ENCODE data around the gene ADAMTSL4. TPM values are rescaled to one million over a fixed set of nuclear protein-coding genes. Genes with fewer than 3 reads are reported as not detected.

ADAMTSL4 gene
- total RNA-seq, 2 donors from 2014 or later, result 3.7 to 9.7 TPM

DNA sequence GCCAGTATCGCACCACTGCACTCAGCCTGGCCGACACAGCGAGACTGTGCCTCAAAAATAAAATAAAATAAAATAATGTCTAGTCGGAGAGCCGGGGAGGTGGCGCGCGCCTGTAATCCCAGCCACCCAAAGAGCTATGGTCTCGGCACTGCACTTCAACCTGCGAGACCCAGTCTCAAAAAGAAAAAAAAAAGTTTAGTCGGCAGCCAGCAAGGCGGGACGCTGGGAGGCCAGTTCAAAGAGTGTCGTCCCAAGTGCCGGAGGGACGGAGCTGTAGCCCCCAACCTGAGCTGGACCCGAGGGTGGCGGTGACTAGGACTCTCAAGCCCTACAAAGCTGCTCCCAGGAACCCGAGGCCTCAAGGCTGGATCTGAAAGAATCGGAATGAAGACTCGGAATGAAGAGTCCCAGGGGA lies 34.3 kb upstream of the ADAMTSL4 start:
- intact Hi-C loops (cut with DNase I), result no loop called here
- TF ChIP-seq POLR2AphosphoS5 (IDR thresholded peaks at IDR 0.05) (no peak), POLR2A (IDR thresholded peaks at IDR 0.05) (no peak)
- TF ChIP-seq, protein P1, sequence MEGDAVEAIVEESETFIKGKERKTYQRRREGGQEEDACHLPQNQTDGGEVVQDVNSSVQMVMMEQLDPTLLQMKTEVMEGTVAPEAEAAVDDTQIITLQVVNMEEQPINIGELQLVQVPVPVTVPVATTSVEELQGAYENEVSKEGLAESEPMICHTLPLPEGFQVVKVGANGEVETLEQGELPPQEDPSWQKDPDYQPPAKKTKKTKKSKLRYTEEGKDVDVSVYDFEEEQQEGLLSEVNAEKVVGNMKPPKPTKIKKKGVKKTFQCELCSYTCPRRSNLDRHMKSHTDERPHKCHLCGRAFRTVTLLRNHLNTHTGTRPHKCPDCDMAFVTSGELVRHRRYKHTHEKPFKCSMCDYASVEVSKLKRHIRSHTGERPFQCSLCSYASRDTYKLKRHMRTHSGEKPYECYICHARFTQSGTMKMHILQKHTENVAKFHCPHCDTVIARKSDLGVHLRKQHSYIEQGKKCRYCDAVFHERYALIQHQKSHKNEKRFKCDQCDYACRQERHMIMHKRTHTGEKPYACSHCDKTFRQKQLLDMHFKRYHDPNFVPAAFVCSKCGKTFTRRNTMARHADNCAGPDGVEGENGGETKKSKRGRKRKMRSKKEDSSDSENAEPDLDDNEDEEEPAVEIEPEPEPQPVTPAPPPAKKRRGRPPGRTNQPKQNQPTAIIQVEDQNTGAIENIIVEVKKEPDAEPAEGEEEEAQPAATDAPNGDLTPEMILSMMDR (IDR thresholded peaks at IDR 0.05), result no peak
- no peak for DNase-seq (ENCODE audit: low spot score)
- peak overlapping the region; percentile 81 to 88 for H3K27ac ChIP-seq
- no peaks in the 10 kb centered on the region for H3K27me3 ChIP-seq (replicated peaks; ENCODE audit: insufficient read depth)
- H3K9me3 ChIP-seq, result no peaks in the 10 kb centered on the region
- H3K36me3 ChIP-seq, result no peaks in the 10 kb centered on the region
- WGBS, result 30% methylated on average over 21 of the region's 21 CpGs
- H3K4me3 ChIP-seq, result peak overlapping the region; percentile 43 to 56
- no peaks in the 10 kb centered on the region for H3K4me1 ChIP-seq (replicated peaks)

DNA sequence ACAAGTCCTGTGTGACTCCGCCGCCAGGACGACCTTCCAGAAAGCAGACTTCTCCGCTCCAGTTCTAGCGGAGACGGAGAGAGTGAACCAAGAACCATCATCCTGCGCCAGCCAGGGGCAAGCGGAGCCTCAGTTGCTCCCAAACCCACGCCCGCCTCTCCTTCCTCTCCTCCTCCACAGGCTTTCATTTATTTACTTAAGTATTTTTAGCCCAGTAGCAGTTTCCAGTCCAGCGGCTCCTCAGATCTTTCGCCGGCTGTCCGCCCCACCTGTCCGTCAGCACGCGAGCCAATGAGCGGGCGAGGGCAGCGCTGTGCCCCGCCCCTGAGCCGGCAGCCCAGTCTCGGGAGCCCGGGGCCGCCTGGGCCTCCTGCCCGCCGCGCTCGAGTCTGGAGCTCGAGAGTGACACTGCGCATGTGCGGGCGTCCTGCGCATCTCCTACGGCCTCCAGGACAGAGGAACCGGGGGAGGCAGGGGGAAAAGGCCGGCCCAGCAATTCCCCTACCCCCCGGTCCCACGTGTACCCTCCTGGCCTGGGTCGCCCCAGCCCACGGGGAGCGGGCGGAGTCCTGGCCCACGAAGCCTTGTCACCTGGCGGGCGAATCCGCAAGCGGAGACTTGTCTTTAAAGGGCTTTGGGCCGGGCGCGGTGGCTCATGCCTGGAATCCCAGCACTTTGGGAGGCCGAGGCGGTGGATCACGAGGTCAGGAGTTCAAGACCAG lies 33.7 kb upstream of the ADAMTSL4 start, which contains the start of gene FALEC:
TSS of gene FALEC (plus strand) at position 425 of the 722 bp plus-strand sequence.
- Histone ChIP-seq H3K4me3 (peak within 1 kb of the TSS; percentile 43 to 56), H3K27ac (peak within 1 kb of the TSS; percentile 81 to 88), H3K4me1 (replicated peaks) (no peaks in the 10 kb centered on the region), H3K27me3 (replicated peaks; ENCODE audit: insufficient read depth) (no peaks in the 10 kb centered on the region), H3K9me3 (no peaks in the 10 kb centered on the region), H3K36me3 (no peaks in the 10 kb centered on the region)
- peak; percentile 95 for DNase-seq (ENCODE audit: low spot score)
- peak; percentile 48 for TF ChIP-seq POLR2A (IDR thresholded peaks at IDR 0.05)
- TF ChIP-seq, protein P1 (IDR thresholded peaks at IDR 0.05), result peak in 2 of 4 experiments; percentile 3 to 31
- TF ChIP-seq POLR2AphosphoS5 (IDR thresholded peaks at IDR 0.05), result peak; percentile 92
- intact Hi-C loops (cut with DNase I), result no loop called here
- under 1% methylated on average over 54 of the region's 54 CpGs for WGBS

DNA sequence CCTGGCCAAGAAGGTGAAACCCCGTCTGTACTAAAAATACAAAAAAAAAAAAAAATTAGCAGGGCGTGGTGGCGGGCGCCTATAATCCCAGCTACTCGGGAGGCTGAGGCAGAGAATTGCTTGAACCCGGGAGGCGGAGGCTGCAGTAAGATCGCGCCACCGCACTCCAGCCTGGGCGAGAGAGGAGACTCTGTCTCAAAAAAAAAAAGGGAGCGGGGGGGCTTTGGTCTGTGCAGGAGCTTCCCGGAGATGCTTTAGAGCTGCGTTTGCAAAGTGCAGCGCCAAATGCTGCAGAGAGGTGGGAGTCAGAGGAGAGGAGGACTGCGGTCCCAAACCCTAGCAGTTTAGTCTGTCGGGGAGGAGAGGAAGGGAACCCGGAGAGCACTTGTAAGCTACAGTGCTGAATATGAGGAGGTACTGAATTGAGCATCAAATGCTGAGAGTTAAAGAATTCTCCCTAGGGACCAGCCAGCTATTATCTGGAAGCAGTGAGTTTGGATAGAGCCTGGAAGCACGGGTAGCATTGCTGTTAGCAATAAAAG lies 33.1 kb upstream of the ADAMTSL4 start:
- no peaks in the 10 kb centered on the region for H3K9me3 ChIP-seq
- no peak for TF ChIP-seq POLR2A (IDR thresholded peaks at IDR 0.05)
- TF ChIP-seq, protein P1 (IDR thresholded peaks at IDR 0.05), result no peak
- no peak for TF ChIP-seq POLR2AphosphoS5 (IDR thresholded peaks at IDR 0.05)
- intact Hi-C loops (cut with DNase I), result no loop called here

GRCh38 chr1:150516616-150517015 lies 32.6 kb upstream of the ADAMTSL4 start:
- no peaks in the 10 kb centered on the region for H3K36me3 ChIP-seq
- peak overlapping the region in 1 of 2 donors; percentile 88 for H3K27ac ChIP-seq
- TF ChIP-seq, protein P1 (IDR thresholded peaks at IDR 0.05), result no peak
- TF ChIP-seq POLR2A (IDR thresholded peaks at IDR 0.05) (no peak), POLR2AphosphoS5 (IDR thresholded peaks at IDR 0.05) (no peak)
- H3K4me1 ChIP-seq (replicated peaks), result no peaks in the 10 kb centered on the region
- H3K27me3 ChIP-seq (replicated peaks; ENCODE audit: insufficient read depth), result no peaks in the 10 kb centered on the region
- H3K4me3 ChIP-seq, result no peak overlapping the region
- 22% methylated on average over 4 of the region's 4 CpGs for WGBS
- no peaks in the 10 kb centered on the region for H3K9me3 ChIP-seq
- intact Hi-C loops (cut with DNase I), result no loop called here
- DNase-seq (ENCODE audit: low spot score), result no peak

More for the DNA sequence above, 33.1 kb upstream of the ADAMTSL4 start:
- WGBS, result 4% methylated on average over 19 of the region's 19 CpGs
- DNase-seq (ENCODE audit: low spot score), result no peak
- H3K36me3 ChIP-seq, result no peaks in the 10 kb centered on the region
- peak overlapping the region; percentile 43 to 56 for H3K4me3 ChIP-seq
- no peaks in the 10 kb centered on the region for H3K27me3 ChIP-seq (replicated peaks; ENCODE audit: insufficient read depth)
- peak overlapping the region; percentile 81 to 88 for H3K27ac ChIP-seq
- H3K4me1 ChIP-seq (replicated peaks), result no peaks in the 10 kb centered on the region
